BJ (cell line): Measurements from ENCODE around the gene DNASE1L3. TPM values are rescaled to one million over a fixed set of nuclear protein-coding genes. Genes with fewer than 3 reads are reported as not detected.

Experiments used
- CTCF ChIA-PET: fragments of 350-600 bp; formaldehyde crosslinking; extraction: SDS; loops from one replicate; lab custom pipeline; 2021; ENCODE audit warnings: antibody characterized with exemption, inconsistent platforms; lab: Yijun Ruan, JAX
- POLR2A ChIA-PET: fragments of 300-600 bp; sonication (Branson Sonifier 250); formaldehyde crosslinking; extraction: SDS; loops from one replicate; lab custom pipeline; 2021; ENCODE audit warnings: antibody characterized with exemption; lab: Charles Lee
- DNase-seq: peaks from one replicate; pipeline ENCODE4 v3.0.0-alpha.2; 2011; ENCODE audit warnings: low read depth
- H3K27me3 ChIP-seq: 2 replicates; pipeline ENCODE4 v1.6.0; 2011; ENCODE audit warnings: low read length; ENCODE audit not compliant: control insufficient read depth, insufficient read depth
- H3K36me3 ChIP-seq: 2 replicates; pipeline ENCODE4 v1.5.1; 2011; ENCODE audit warnings: low read length; ENCODE audit not compliant: control insufficient read depth, insufficient read depth
- H3K4me3 ChIP-seq: 2 replicates; pipeline ENCODE4 v1.5.1; 2011; ENCODE audit warnings: low read depth, mild to moderate bottlenecking, control low read depth, low read length
- polyA plus RNA-seq: library from polyadenylated mRNA; depleted of rRNA; stranded (reverse); fragments of >200 nt; gene quantifications from 2 replicates; pipeline ENCODE4 v1.2.3, GENCODE V29; 2011
- TF ChIP-seq, protein P1 (sequence below): IDR thresholded peaks from 2 replicates; pipeline ENCODE4 v1.5.1; 2011; ENCODE audit warnings: low read depth, mild to moderate bottlenecking, control low read depth, inconsistent platforms, low read length, moderate library complexity; ENCODE audit not compliant: insufficient read depth

Gene DNASE1L3
- polyA plus RNA-seq, 1 experiment = not detected

DNA sequence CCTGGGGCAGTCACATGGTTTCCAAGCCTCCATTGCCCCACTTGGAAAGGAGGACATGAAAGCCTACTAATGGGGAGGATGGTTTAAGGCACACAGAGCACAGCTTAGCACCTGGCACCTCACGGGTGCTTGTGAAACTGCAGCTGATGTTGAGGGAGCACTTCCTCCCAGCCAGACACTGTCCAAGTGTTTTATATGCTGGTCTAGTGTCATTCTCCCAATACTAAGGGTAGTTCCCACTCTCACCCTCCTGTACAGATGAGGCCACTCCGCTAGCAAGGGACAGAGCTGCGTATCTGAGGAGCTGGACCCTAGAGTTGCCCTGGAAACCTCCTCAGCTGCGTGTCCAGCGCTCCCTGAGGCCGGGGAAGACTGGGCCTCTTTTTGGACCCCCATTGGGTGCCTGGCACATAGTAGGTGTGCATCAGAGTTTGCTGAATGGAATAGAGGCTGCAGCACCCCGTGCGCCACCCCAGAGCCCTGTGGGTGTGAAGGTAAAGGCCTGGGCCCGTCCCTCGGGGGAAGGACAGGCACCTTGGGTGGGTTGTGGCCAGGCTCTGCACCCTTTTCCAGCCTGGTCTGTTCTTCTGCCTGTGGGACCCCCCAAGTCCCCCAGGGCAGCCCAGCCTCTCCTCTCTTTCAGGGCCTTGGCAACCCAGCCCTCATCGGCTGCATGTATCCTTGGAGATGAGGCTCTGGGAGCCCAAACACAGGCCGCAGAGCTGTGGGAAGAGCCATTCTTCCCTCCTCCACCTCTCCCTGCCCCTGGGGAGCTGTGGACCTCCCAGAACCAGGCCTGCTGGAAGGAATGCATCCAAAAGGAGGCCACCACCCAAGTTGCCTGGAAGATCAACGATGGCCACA lies 31.3 kb downstream of the DNASE1L3 start:
- ChIA-PET POLR2A (no interaction called here), CTCF (interaction anchor here (1.1 to 6.6 kb wide), 8 partner anchors 8 to 217 kb away, joined by 3 to 71 read pairs (median 30); partner anchors contain the start of genes FLNB, HTD2 and RPP14)
- Histone ChIP-seq H3K4me3 (no peak overlapping the region), H3K27me3 (no peaks in the 10 kb centered on the region; the same call in 1 of the 2 replicates), H3K36me3 (no peaks in the 10 kb centered on the region)
- TF ChIP-seq, protein P1, sequence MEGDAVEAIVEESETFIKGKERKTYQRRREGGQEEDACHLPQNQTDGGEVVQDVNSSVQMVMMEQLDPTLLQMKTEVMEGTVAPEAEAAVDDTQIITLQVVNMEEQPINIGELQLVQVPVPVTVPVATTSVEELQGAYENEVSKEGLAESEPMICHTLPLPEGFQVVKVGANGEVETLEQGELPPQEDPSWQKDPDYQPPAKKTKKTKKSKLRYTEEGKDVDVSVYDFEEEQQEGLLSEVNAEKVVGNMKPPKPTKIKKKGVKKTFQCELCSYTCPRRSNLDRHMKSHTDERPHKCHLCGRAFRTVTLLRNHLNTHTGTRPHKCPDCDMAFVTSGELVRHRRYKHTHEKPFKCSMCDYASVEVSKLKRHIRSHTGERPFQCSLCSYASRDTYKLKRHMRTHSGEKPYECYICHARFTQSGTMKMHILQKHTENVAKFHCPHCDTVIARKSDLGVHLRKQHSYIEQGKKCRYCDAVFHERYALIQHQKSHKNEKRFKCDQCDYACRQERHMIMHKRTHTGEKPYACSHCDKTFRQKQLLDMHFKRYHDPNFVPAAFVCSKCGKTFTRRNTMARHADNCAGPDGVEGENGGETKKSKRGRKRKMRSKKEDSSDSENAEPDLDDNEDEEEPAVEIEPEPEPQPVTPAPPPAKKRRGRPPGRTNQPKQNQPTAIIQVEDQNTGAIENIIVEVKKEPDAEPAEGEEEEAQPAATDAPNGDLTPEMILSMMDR = no peak
- DNase-seq = no peak

DNA sequence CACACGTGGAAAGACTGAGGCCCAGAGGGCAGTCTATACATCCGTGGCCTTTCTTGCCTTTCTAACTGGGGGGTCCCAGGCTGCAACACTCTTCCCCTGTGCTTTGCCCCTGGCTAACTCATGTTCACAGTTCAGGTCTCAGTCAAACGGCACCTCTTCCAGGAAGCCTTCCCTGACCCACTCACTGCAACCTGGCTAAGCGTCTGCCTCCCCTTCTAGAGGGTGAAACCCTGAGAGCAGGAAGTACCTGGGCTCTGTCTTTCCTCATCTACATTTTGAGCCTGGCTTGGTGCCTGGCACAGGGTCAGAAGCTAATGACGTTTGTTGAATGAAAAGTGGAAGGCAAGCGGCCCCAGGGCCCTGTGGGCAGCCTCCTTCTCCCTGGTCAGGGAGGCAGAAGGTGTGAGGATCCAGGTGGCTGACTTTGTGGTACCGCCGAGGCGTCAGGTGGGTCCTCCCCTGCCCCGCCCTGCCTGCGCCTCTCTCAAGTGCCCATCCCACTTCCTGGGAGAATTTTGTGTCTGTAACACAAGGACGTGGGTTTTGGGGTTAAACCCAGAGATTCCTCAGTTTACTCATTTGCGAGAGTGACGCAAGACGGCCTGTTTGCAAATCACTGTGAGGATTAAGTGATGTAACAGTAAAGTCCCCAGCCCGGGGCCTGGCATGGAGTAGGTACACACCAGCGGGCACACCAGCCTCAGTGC lies 32.1 kb downstream of the DNASE1L3 start:
- no peak for DNase-seq
- ChIA-PET CTCF (interaction anchor here (0.6 to 6.6 kb wide), 22 partner anchors 9 to 216 kb away, joined by 3 to 71 read pairs (median 6); partner anchors contain the start of genes ABHD6, FLNB, HTD2 and RPP14), POLR2A (no interaction called here)
- no peaks in the 10 kb centered on the region for H3K36me3 ChIP-seq
- TF ChIP-seq, protein P1 = no peak
- no peak overlapping the region for H3K4me3 ChIP-seq
- no peaks in the 10 kb centered on the region; the same call in 1 of the 2 replicates for H3K27me3 ChIP-seq

DNA sequence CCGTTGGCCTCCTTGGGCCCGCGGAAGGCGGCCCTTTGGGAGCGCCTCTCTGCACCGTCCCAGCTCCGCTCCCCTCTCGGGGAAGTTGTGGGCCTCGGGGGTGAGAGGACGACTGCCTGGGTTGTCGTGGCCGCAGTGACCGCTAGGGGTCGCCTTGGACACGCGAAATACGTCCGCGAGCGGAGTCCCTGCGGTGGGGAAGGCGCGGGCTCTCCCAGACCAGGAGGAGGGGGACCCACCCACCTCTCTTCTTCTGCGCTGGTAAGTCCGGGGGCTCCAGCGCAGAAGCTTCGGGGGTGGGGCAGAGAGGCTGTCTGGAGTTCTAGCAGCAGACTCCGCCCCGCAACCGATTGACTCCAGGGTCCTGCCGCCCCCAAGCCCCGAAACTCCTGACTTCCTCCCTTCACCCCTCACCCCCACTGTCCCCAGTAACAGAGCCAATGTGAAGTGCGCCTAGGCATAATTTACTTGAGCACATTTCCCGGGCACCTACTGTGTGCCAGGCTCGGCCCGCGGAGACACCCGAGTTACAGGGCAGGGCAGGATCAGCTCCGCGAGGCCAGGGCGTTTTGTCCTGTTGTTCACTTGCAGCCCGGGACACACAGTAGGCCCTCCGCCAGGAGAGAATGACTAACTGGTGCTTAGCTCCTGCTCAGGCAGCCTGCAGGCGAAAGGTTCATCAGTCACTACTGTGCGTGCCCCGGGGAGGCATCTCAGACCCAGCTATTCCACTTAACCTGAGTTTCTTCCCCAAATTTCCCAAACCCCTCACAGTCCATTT lies 32.8 kb downstream of the DNASE1L3 start:
- no peaks in the 10 kb centered on the region for H3K36me3 ChIP-seq
- no peak for DNase-seq
- TF ChIP-seq, protein P1 = peak; percentile 95
- CTCF ChIA-PET = interaction anchor here (0.5 to 6.6 kb wide), 32 partner anchors 9 to 341 kb away, joined by 3 to 71 read pairs (median 5); partner anchors contain the start of genes ABHD6, FLNB, HTD2 and RPP14
- H3K27me3 ChIP-seq = no peaks in the 10 kb centered on the region; the same call in 1 of the 2 replicates
- H3K4me3 ChIP-seq = peak overlapping the region; percentile 38
- POLR2A ChIA-PET = interaction anchor here (0.6 kb wide), 1 partner anchor 9 kb away, joined by 3 read pairs; no protein-coding TSS in a partner anchor

DNA sequence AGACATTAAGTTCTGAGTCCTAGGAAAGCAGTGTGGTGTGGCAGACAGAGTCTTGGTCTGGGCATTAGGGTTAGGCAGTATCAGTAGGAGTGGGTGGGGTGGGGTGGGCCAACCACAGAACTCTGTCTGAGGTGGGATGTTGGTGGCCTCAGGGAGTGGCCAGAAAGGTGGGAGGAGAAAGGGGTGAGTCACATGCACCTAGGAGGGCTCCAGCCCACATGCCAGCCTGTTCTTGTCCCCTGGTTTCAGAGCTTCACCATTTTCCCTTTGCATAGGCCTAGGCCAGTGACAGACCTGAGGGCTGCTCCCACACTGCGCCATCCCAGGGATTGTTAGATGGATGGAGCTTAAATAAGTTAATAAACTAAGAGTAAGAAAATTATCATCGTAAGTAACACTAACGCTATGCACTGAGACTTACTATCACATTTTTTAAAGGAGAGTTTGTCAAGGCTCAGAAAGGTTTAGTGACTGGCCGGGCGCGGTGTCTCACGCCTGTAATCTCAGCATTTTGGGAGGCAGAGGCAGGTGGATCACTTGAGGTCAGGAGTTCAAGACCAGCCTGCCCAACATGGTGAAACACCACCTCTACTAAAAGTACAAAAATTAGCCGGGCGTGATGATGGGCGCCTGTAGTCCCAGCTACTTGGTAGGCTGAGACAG lies 33.8 kb downstream of the DNASE1L3 start:
- Histone ChIP-seq H3K4me3 (no peak overlapping the region), H3K36me3 (no peaks in the 10 kb centered on the region), H3K27me3 (no peaks in the 10 kb centered on the region; the same call in 1 of the 2 replicates)
- CTCF ChIA-PET = interaction anchor here (0.5 to 6.6 kb wide), 30 partner anchors 10 to 342 kb away, joined by 3 to 71 read pairs (median 5); partner anchors contain the start of genes FLNB, HTD2 and RPP14
- no peak for DNase-seq
- POLR2A ChIA-PET = interaction anchor here (0.6 kb wide), 1 partner anchor 10 kb away, joined by 3 read pairs; no protein-coding TSS in a partner anchor
- TF ChIP-seq, protein P1 = no peak
